Measurements from ENCODE around the gene NDFIP1. TPM values are rescaled to one million over a fixed set of nuclear protein-coding genes. Genes with fewer than 3 reads are reported as not detected.
A peak's percentile ranks its signal among the peaks of the same experiment; 100 is the strongest.

Gene NDFIP1
- total RNA-seq, 5 donors from 2014 or later (not counting 1 experiment from before 2014, with no cell fraction given), result 76.3 to 194 (median 90.8) TPM

- peaks cover 48% of the 10 kb centered on the region for H3K36me3 Mint-ChIP-seq
Measured at GRCh38 chr5:142117579-142118151, 9.1 kb downstream of the NDFIP1 start.

GRCh38 chr5:142118155-142118686 is 9.6 kb downstream of the NDFIP1 start:
- ChIA-PET CTCF (interaction anchor here (0.6 to 1.0 kb wide), 5 partner anchors 10 to 154 kb away, joined by 3 to 5 read pairs (median 3); no protein-coding TSS in a partner anchor), POLR2A (interaction anchor here (0.6 kb wide), 2 partner anchors 22 to 1948 kb away, joined by 3 to 4 read pairs; no protein-coding TSS in a partner anchor)
- Histone ChIP-seq H3K27ac (ENCODE audit: low read length) (no peak overlapping the region), H3K27me3 (replicated peaks in 1 of 2; ENCODE audit: control insufficient read depth in 2 of 2, extremely low read depth in 1 of 2, insufficient read depth in 2 of 2, low read length in 1 of 2) (no peaks in the 10 kb centered on the region), H3K36me3 (ENCODE audit: control insufficient read depth in 2 of 2, extremely low read depth in 1 of 2, insufficient read depth in 1 of 2, low read length in 1 of 2) (peaks cover 0 to 18% of the 10 kb centered on the region in 2 donors), H3K9me3 (no peaks in the 10 kb centered on the region), H3K4me3 (ENCODE audit: control insufficient read depth in 1 of 2, extremely low read depth in 1 of 2, low read length in 1 of 2) (no peak overlapping the region), H3K4me1 (ENCODE audit: control insufficient read depth in 1 of 2, extremely low read depth in 1 of 2, insufficient read depth in 2 of 2, low read length in 2 of 2) (peaks cover 33 to 41% of the 10 kb centered on the region in 2 experiments)
- Mint-ChIP-seq H3K27ac (no peak overlapping the region), H3K27me3 (no peaks in the 10 kb centered on the region), H3K4me3 (peak overlapping the region in 2 of 3 donors; percentile 54 to 70), H3K4me1 (peaks cover 85 to 94% (median 89%) of the 10 kb centered on the region in 3 donors), H3K36me3 (peaks cover 47% of the 10 kb centered on the region), H3K9me3 (no peaks in the 10 kb centered on the region)
- no peak for ATAC-seq (replicated peaks in 1 of 4)
- DNase-seq, result no peak
- WGBS (ENCODE audit: insufficient coverage), result 60% methylated on average over 1 of the region's 3 CpGs

More at GRCh38 chr5:142117579-142118151, 9.1 kb downstream of the NDFIP1 start:
- Mint-ChIP-seq H3K27me3 (no peaks in the 10 kb centered on the region), H3K4me1 (peaks cover 88 to 94% (median 91%) of the 10 kb centered on the region in 3 donors), H3K9me3 (no peaks in the 10 kb centered on the region), H3K27ac (peak overlapping the region in 1 of 2 donors; percentile 68), H3K4me3 (peak overlapping the region in 2 of 3 donors; percentile 5 to 70)
- Histone ChIP-seq H3K27me3 (replicated peaks in 1 of 2; ENCODE audit: control insufficient read depth in 2 of 2, extremely low read depth in 1 of 2, insufficient read depth in 2 of 2, low read length in 1 of 2) (no peaks in the 10 kb centered on the region), H3K36me3 (ENCODE audit: control insufficient read depth in 2 of 2, extremely low read depth in 1 of 2, insufficient read depth in 1 of 2, low read length in 1 of 2) (peaks cover 0 to 18% of the 10 kb centered on the region in 2 donors), H3K4me3 (ENCODE audit: control insufficient read depth in 1 of 2, extremely low read depth in 1 of 2, low read length in 1 of 2) (no peak overlapping the region), H3K4me1 (ENCODE audit: control insufficient read depth in 1 of 2, extremely low read depth in 1 of 2, insufficient read depth in 2 of 2, low read length in 2 of 2) (peaks cover 34 to 45% of the 10 kb centered on the region in 2 experiments), H3K9me3 (no peaks in the 10 kb centered on the region), H3K27ac (ENCODE audit: low read length) (no peak overlapping the region)
- ChIA-PET POLR2A (interaction anchor here (0.5 to 0.7 kb wide), 6 partner anchors 23 to 1947 kb away, joined by 3 to 10 read pairs (median 4); no protein-coding TSS in a partner anchor), CTCF (interaction anchor here (0.5 to 1.0 kb wide), 4 partner anchors 10 to 106 kb away, joined by 3 to 5 read pairs (median 4); no protein-coding TSS in a partner anchor)
- no CpG with 5 or more reads among the region's 5 CpGs for WGBS (ENCODE audit: insufficient coverage)
- ATAC-seq (replicated peaks in 1 of 4) (peak in 1 of 4 experiments; percentile 29), DNase-seq (no peak)

- no peak for DNase-seq
- no peak overlapping the region for H3K27ac ChIP-seq (ENCODE audit: low read length)
- no peak for ATAC-seq (replicated peaks in 1 of 4)
- no peaks in the 10 kb centered on the region for H3K27me3 Mint-ChIP-seq
- no peaks in the 10 kb centered on the region for H3K9me3 ChIP-seq
- H3K9me3 Mint-ChIP-seq, result no peaks in the 10 kb centered on the region
- CTCF ChIA-PET, result interaction anchor here in 1 of 2 donors (0.6 to 2.2 kb wide), 3 partner anchors 10 to 15 kb away, joined by 3 to 5 read pairs (median 4); no protein-coding TSS in a partner anchor
- H3K4me1 ChIP-seq (ENCODE audit: control insufficient read depth in 1 of 2, extremely low read depth in 1 of 2, insufficient read depth in 2 of 2, low read length in 2 of 2), result peaks cover 33 to 37% of the 10 kb centered on the region in 2 experiments
- H3K27ac Mint-ChIP-seq, result peak overlapping the region; percentile 23 to 40
- peaks cover 47% of the 10 kb centered on the region for H3K36me3 Mint-ChIP-seq
- H3K4me1 Mint-ChIP-seq, result peaks cover 85 to 94% (median 88%) of the 10 kb centered on the region in 3 donors
- no peak overlapping the region for H3K4me3 ChIP-seq (ENCODE audit: control insufficient read depth in 1 of 2, extremely low read depth in 1 of 2, low read length in 1 of 2)
- H3K36me3 ChIP-seq (ENCODE audit: control insufficient read depth in 2 of 2, extremely low read depth in 1 of 2, insufficient read depth in 1 of 2, low read length in 1 of 2), result peaks cover 0 to 18% of the 10 kb centered on the region in 2 donors
- POLR2A ChIA-PET, result interaction anchor here in 1 of 2 donors (0.6 kb wide), 1 partner anchor 20 kb away, joined by 3 read pairs; no protein-coding TSS in a partner anchor
- peak overlapping the region in 1 of 3 donors; percentile 70 for H3K4me3 Mint-ChIP-seq
- no peaks in the 10 kb centered on the region for H3K27me3 ChIP-seq (replicated peaks in 1 of 2; ENCODE audit: control insufficient read depth in 2 of 2, extremely low read depth in 1 of 2, insufficient read depth in 2 of 2, low read length in 1 of 2)
Measured at GRCh38 chr5:142119051-142119625, 10.6 kb downstream of the NDFIP1 start.

- Histone ChIP-seq H3K4me1 (ENCODE audit: control insufficient read depth in 1 of 2, extremely low read depth in 1 of 2, insufficient read depth in 2 of 2, low read length in 2 of 2) (peaks cover 32 to 33% of the 10 kb centered on the region in 2 experiments), H3K4me3 (ENCODE audit: control insufficient read depth in 1 of 2, extremely low read depth in 1 of 2, low read length in 1 of 2) (no peak overlapping the region), H3K27ac (ENCODE audit: low read length) (no peak overlapping the region), H3K36me3 (ENCODE audit: control insufficient read depth in 2 of 2, extremely low read depth in 1 of 2, insufficient read depth in 1 of 2, low read length in 1 of 2) (peaks cover 0 to 18% of the 10 kb centered on the region in 2 donors), H3K9me3 (no peaks in the 10 kb centered on the region), H3K27me3 (replicated peaks in 1 of 2; ENCODE audit: control insufficient read depth in 2 of 2, extremely low read depth in 1 of 2, insufficient read depth in 2 of 2, low read length in 1 of 2) (no peaks in the 10 kb centered on the region)
- no peaks in the 10 kb centered on the region for H3K9me3 Mint-ChIP-seq
- DNase-seq (no peak), ATAC-seq (replicated peaks in 1 of 4) (peak in 2 of 4 experiments; percentile 8 to 46)
- peaks cover 49% of the 10 kb centered on the region for H3K36me3 Mint-ChIP-seq
- H3K27ac Mint-ChIP-seq, result peak overlapping the region; percentile 74 to 78
- POLR2A ChIA-PET, result interaction anchor here in 1 of 2 donors (0.6 to 1.0 kb wide), 2 partner anchors 13 to 23 kb away, joined by 4 to 5 read pairs; no protein-coding TSS in a partner anchor
- no peaks in the 10 kb centered on the region for H3K27me3 Mint-ChIP-seq
- CTCF ChIA-PET, result interaction anchor here in 1 of 2 donors (1.4 to 2.2 kb wide), 2 partner anchors 8 to 11 kb away, joined by 4 to 5 read pairs; no protein-coding TSS in a partner anchor
- WGBS (ENCODE audit: insufficient coverage), result no CpG with 5 or more reads among the region's 3 CpGs
- H3K4me1 Mint-ChIP-seq, result peaks cover 86 to 92% (median 90%) of the 10 kb centered on the region in 3 donors
- peak overlapping the region in 2 of 3 donors; percentile 47 to 62 for H3K4me3 Mint-ChIP-seq
Measured at GRCh38 chr5:142120247-142120935, 11.8 kb downstream of the NDFIP1 start.

GRCh38 chr5:142122121-142122520 is 13.5 kb downstream of the NDFIP1 start:
- H3K9me3 Mint-ChIP-seq, result no peaks in the 10 kb centered on the region
- peaks cover 29 to 32% of the 10 kb centered on the region in 2 experiments for H3K4me1 ChIP-seq (ENCODE audit: control insufficient read depth in 1 of 2, extremely low read depth in 1 of 2, insufficient read depth in 2 of 2, low read length in 2 of 2)
- H3K27me3 Mint-ChIP-seq, result no peaks in the 10 kb centered on the region
- peaks cover 86 to 89% (median 86%) of the 10 kb centered on the region in 3 donors for H3K4me1 Mint-ChIP-seq
- peaks cover 0 to 18% of the 10 kb centered on the region in 2 donors for H3K36me3 ChIP-seq (ENCODE audit: control insufficient read depth in 2 of 2, extremely low read depth in 1 of 2, insufficient read depth in 1 of 2, low read length in 1 of 2)
- H3K4me3 ChIP-seq (ENCODE audit: control insufficient read depth in 1 of 2, extremely low read depth in 1 of 2, low read length in 1 of 2), result no peak overlapping the region
- peak overlapping the region in 1 of 3 donors; percentile 9 for H3K4me3 Mint-ChIP-seq
- ChIA-PET CTCF (no interaction called here), POLR2A (no interaction called here)
- WGBS (ENCODE audit: insufficient coverage), result no CpG with 5 or more reads among the region's 1 CpG
- H3K27ac Mint-ChIP-seq, result peak overlapping the region; percentile 11 to 61
- no peak for DNase-seq
- H3K36me3 Mint-ChIP-seq, result peaks cover 53% of the 10 kb centered on the region
- H3K27ac ChIP-seq (ENCODE audit: low read length), result no peak overlapping the region
- no peak for ATAC-seq (replicated peaks in 1 of 4)
- no peaks in the 10 kb centered on the region for H3K9me3 ChIP-seq
- no peaks in the 10 kb centered on the region for H3K27me3 ChIP-seq (replicated peaks in 1 of 2; ENCODE audit: control insufficient read depth in 2 of 2, extremely low read depth in 1 of 2, insufficient read depth in 2 of 2, low read length in 1 of 2)
